Muscle of back (tissue), 11 donors: ENCODE measurements around the gene SLC38A7. TPM values are rescaled to one million over a fixed set of nuclear protein-coding genes. Genes with fewer than 3 reads are reported as not detected.
A peak's percentile ranks its signal among the peaks of the same experiment; 100 is the strongest.
"Not testable (repeated sequence)": the region's sequence is repeated elsewhere in the genome, so short reads cannot be mapped to it uniquely, and the experiment has no call there.

ENCODE experiments used
- DNase-seq, 3 donors: peaks; one replicate each; pipeline versions ENCODE4 v3.0.0 to v3.0.0-alpha.2; 2013
- polyA plus RNA-seq, 10 donors: library from polyadenylated mRNA; unstranded; fragments of 120-200 nt; gene quantifications; one replicate each; pipeline ENCODE4 v1.2.1, GENCODE V29; 2013; ENCODE audit not compliant: insufficient read length in 10 of 10

Gene SLC38A7
- polyA plus RNA-seq, 10 donors: 5.6 to 9.1 (median 6.8) TPM

DNA sequence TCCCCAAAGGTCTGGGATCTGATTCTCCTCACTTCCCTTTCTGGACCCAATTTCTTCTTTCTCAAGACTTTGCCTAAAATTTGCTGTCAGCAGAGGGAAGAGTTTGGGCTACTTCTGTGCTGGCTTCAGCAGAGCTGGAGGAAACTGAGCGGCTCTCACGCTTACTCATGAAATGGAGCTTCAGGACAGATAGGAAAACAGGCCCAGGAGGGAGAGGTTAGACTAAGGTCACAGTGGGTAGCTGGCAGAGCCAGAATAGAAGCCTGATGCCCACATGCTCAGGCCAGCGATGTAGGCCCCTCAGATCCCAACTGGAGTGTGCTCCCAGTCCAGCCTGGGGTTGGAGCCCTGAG is 593 bp downstream of the SLC38A7 start:
- no peak for DNase-seq

- DNase-seq: no peak
Observed at GRCh38 chr16:58679763-58680162, 4.8 kb downstream of the SLC38A7 start.

- no peak for DNase-seq
Observed at GRCh38 chr16:58678716-58679115, 5.9 kb downstream of the SLC38A7 start.

DNA sequence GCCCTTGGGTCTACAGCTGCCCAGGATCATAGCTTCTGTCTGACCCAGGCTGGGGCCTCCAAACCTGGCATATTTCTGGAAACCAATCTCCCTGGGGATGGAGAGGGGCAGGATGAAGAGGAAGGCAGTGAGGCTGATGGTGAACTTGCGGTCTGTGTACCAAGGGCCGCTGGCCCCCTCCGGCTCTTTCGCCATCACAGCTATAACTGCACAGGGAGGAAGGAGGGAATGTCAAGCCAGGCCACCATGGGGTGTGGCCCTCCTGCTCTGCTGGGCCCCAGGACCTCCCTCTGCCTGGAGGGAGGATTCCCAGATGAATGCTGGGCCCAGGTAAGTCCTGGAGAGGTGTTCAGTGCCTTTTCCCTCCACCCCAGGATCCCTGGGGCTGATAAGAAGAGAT is 6.3 kb downstream of the SLC38A7 start:
- DNase-seq: no peak

- DNase-seq: no peak
Observed at GRCh38 chr16:58670946-58671583, 13.5 kb downstream of the SLC38A7 start.

- DNase-seq: no peak
Observed at GRCh38 chr16:58670177-58670576, 14.4 kb downstream of the SLC38A7 start.

- no peak for DNase-seq
Observed at GRCh38 chr16:58665200-58665599, 19.4 kb downstream of the SLC38A7 start.

GRCh38 chr16:58661199-58661830 is 23.3 kb downstream of the SLC38A7 start:
- peak; percentile 69 to 81 (median 69) for DNase-seq

GRCh38 chr16:58659911-58660310 is 24.7 kb downstream of the SLC38A7 start:
- not testable (repeated sequence) for DNase-seq

DNA sequence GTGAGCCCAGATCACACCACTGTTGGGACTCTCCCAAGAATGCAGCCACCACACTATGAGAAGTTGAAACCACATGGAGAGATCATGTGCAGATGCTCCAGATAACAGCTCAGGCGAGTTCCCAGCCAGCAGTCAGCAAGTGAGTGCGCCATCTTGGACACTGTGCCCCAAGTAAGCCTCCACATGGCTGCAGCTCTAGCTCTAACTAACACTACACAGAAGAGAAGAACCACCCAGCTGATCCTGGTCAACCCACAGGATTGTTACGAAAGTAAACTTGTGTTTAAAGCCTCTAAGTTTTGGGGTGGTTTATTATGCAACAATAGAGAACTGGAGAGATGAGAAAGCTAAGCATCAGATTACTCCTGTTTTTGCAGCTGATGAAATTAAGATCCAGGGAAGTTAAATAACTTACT is 25.8 kb downstream of the SLC38A7 start:
- no peak for DNase-seq

- DNase-seq: no peak
Observed at GRCh38 chr16:58656899-58657298, 27.7 kb downstream of the SLC38A7 start.

DNA sequence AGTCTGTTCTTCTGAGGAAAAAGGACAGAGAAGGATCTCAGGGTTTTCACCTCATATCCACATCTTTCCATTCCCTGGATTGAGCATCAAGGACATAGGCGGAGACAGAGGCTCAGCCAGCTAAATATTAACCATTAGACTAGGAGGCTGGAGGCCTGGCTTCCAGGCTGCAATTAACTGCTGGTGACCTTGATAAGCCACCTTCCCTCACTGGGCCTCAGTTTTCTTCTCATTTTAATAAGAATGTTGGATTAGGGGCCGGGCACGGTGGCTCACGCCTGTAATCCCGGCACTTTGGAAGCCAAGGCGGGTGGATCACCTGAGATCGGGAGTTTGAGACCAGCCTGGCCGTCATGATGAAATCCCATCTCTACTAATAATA is 29.4 kb downstream of the SLC38A7 start:
- no peak for DNase-seq

DNA sequence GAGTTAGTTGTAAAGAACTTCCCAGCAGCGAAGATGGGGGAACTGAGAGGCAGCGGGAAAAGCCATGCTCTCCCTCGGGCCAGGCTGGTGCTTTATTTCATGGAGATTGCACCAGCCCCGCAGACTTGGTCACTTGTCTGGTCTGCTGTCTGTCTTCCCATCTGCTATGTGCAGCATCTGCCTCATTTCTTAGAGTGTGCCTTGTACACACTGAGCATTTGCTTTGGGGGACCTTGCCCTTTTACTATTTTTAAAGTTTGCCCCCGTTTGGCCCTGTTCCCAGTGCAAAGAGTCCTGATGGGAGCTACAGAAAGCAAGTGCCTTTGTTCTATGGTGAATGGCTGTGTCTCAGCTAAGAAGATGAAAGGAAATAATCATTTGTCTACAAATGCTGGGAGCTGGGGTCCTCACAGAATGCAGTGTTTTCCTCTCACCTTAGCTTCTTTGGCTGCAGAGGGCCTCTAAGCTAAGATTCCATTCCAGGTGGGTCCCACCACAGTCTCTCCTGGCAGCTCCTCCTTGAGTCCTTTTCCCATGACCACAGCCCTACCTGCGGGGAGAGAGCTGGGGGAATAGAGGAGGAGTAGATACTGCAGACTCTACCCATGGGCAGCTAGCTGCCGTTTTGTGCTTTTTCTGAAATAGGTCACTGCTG is 29.9 kb downstream of the SLC38A7 start:
- DNase-seq: no peak

DNA sequence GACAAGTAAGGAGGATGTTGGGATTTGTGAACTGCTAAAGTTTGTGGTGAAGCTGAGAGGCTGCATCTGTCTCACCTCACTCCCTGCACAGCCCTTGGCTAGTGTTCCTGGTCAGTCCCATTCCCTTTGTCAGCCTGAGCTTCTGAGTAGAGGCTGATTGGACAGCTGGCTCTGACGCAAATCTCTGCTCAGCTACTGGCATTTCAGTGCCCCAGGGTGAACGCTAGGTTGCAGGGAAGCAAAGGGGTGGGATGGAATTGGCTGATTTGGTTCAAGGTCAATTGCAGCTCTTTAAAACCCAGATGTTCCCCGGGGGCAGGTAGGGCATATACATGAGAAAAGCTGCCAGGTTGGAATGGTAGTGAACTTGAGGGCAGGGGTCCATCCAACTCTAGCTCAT is 31.8 kb downstream of the SLC38A7 start:
- no peak for DNase-seq

DNA sequence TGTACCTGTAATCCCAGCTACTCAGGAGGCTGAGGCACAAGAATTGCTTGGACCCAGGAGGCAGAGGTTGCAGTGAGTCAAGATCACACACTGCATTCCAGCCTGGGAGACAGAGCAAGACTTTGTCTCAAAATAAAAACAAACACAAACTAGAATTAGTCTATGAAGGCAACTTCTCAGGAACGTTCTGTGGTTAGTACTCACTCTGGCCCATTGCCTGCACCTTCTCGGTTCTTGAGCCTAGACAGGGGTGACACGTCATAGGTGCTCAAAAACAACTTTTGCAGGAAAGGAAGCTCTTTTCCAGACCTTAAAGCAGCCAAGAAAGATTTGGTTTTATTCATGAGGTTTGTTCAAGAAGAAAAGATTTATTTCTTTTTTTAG is 32.6 kb downstream of the SLC38A7 start:
- DNase-seq: no peak

GRCh38 chr16:58649707-58650106 is 34.9 kb downstream of the SLC38A7 start:
- DNase-seq: no peak

DNA sequence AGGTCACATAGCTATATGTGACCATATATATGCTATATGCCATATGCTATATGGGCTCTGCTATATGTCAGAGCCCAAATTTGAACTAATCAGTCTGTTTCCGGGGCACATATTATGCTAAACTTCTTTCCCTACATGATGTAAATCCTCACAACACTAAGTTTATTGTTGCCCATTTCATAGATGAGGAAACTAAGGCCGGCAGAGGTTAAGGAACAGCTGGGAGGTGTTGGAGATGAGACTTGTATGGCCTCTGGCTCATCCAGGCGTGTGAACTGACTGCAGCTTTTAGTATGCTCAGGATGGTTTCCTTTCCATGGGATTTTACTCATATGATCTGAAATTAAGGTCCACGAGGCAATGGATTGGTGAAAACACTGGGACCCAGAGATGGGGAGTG is 37.5 kb downstream of the SLC38A7 start:
- DNase-seq: no peak

DNA sequence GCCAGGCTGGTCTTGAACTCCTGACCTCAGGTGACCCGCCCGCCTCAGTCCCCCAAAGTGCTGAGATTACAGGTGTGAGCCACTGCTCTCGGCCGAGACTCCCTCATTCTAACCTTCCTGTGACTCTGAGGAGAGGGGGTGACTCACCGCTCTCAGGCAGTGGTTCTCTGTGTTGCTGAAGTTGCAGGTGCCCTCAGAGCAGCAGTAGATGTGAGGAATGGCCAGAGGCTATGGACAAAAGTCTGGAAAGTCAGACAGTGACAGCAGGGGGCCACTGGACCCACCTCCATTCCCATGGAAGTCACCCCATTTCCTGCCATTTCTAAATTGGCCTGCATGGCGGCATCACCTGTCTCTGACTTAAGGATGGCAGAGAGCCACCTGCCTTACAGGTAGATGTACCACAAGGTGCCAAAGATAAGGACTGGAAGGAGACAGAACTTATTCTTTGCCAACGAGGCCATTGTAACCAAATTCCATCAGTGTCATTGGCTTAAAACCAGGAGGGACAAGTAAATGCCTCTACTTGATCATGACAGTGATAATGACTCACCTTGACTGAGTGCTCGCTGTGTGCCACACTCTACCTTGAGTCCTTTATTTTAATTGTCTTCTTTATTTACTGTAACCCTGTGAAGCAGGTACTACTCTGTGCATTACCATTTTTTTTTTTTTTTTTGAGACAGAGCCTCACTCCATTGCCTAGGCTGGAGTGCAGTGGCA is 39.6 kb downstream of the SLC38A7 start:
- no peak for DNase-seq

DNA sequence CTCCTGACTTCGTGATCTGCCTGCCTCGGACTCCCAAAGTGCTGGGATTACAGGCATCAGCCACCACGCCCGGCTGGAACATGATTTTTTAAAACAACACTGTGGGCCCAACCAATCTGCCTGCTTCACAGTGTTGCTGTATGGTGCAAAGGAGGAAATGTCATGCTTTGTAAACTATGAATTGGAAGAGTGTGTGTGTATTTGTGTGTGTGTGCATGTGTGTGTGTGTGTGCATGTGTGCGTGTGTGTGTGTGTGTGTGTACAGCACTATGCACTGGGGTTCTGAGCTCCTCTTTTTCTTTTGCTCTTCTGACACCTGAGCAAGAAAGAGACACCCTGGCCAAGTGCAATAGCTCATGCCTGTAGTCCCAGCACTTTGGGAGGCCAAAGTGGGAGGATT is 40.5 kb downstream of the SLC38A7 start:
- DNase-seq: no peak

DNA sequence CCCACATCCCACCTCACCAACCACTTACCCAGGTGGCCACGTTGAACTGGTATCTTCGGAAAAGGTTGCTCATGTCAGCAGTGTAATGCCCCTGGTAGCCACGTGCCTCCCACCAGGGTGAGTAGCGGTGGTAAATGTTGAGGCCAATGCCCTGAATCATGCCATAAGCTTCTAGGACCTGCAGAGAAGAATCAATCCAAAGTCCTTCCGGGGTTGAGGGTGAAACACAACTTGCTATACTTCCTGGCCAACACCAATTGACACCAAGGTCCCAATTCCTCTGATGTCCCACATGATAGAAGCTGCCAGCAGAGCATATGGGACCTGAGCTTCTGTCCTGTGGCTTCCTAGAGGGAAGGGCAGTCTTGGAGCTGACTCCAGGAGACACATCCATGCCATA is 43.6 kb downstream of the SLC38A7 start:
- no peak for DNase-seq

DNA sequence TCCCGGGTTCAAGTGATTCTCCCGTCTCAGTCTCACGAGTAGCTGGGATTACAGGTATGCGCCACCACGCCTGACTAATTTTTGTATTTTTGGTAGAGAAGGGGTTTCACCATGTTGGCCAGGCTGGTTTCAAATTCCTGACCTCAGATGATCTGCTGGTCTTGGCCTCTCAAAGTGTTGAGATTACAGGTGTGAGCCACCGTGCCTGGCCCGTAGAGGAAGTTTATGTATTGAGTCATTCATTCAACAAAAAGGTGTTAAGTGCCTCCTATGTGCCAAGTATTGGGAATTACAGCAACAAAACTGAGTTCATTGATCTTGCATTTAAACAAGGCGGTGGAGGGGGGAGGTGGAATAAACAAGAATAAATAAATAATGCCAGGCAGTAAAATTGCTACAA is 44.7 kb downstream of the SLC38A7 start:
- no peak for DNase-seq

GRCh38 chr16:58639230-58639629 is 45.3 kb downstream of the SLC38A7 start:
- DNase-seq: no peak
